Effector CD4-positive, alpha-beta T cell (primary cell): ENCODE measurements around the gene SELENOV.

Experiments used
- DNase-seq: peaks from one replicate; pipeline ENCODE4 v3.0.0-alpha.2; 2020

SELENOV gene

DNA sequence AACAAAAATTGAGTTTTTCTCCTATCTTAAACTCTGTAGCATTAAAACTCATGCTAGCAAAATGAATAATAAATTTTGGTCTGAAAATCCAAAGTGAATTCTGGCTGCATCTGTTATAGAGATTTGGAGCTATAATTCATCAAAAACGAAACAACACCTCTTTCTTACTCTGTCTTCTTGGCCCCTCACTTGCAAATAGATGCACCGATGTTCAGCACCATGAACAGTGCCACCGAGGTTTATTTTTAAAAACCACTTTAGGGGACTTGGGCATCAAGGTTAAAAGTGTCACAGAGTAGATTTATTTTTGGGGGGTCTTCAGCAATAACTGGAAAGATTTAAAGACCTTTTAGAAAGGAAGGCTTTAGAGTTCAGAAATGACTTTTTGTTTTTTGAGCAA is 51.1 kb downstream of the SELENOV start:
- no peak for DNase-seq

GRCh38 chr19:39568604-39569003 is 53.7 kb downstream of the SELENOV start:
- DNase-seq, result no peak
